ENCODE results near the gene EIF3CL.
"Not testable (repeated sequence)": the region's sequence is repeated elsewhere in the genome, so short reads cannot be mapped to it uniquely, and the experiment has no call there.

- TF ChIP-seq POLR2A, CTCF, EP300 (IDR thresholded peaks at IDR 0.05): not testable (repeated sequence)
Measured at GRCh38 chr16:28382177-28382867, 21.3 kb downstream of the EIF3CL start.
